HEK293 (cell line): ENCODE measurements around the gene MYO1B.

Source experiments
- CTCF ChIA-PET: fragments of 350-600 bp; formaldehyde crosslinking; extraction: SDS; loops from one replicate; lab custom pipeline; 2021; ENCODE audit warnings: antibody characterized with exemption; lab: Yijun Ruan, JAX
- POLR2A ChIA-PET: fragments of 300-600 bp; formaldehyde crosslinking; extraction: SDS; loops from one replicate; lab custom pipeline; 2020; ENCODE audit warnings: antibody characterized with exemption, inconsistent platforms; lab: Yijun Ruan, JAX
- H3K27ac ChIP-seq: fragments of 200-500 bp; sonication (Bioruptor generic); 2 replicates; pipeline ENCODE4 v1.5.1; 2014; ENCODE audit warnings: low read depth, low read length, control low read depth, inconsistent platforms; ENCODE audit errors: extremely low read depth
- H3K36me3 ChIP-seq, 2 experiments: fragments of 200-500 bp in 1 of 2; sonication (Bioruptor generic) in 1 of 2; 1 replicate in 1 of 2; 2 replicates in 1 of 2; pipeline ENCODE4 v1.5.1; 2014 to 2017; ENCODE audit warnings: inconsistent platforms in 2 of 2, low read length in 2 of 2; ENCODE audit not compliant: control insufficient read depth in 2 of 2, insufficient read depth in 1 of 2
- H3K4me1 ChIP-seq: fragments of 200-500 bp; sonication (Bioruptor generic); 2 replicates; pipeline ENCODE4 v1.5.1; 2014; ENCODE audit warnings: mild to moderate bottlenecking, low read length, inconsistent platforms; ENCODE audit not compliant: control insufficient read depth, insufficient read depth
- H3K4me3 ChIP-seq: 2 replicates; pipeline ENCODE4 v1.5.1; 2011; ENCODE audit warnings: low read depth, mild to moderate bottlenecking, control low read depth, low read length, moderate library complexity
- H3K9me3 ChIP-seq: fragments of 200-500 bp; sonication (Bioruptor generic); 2 replicates; pipeline ENCODE4 v1.5.1; 2014; ENCODE audit warnings: low read depth, low read length, inconsistent platforms; ENCODE audit not compliant: control insufficient read depth, insufficient read depth
- ATF2 ChIP-seq: fragments of 450-650 bp; formaldehyde crosslinking; IDR thresholded peaks from 2 replicates; pipeline ENCODE4 v1.5.1; 2016; ENCODE audit warnings: missing biosample characterization, missing genetic modification characterization, low read depth
- KLF8 ChIP-seq: fragments of 450-650 bp; formaldehyde crosslinking; IDR thresholded peaks from 2 replicates; pipeline ENCODE4 v1.5.1; 2016; ENCODE audit warnings: missing biosample characterization, missing genetic modification characterization
- KLF9 ChIP-seq: fragments of 450-650 bp; formaldehyde crosslinking; IDR thresholded peaks from 2 replicates; pipeline ENCODE4 v1.5.1; 2016; ENCODE audit warnings: missing biosample characterization, missing genetic modification characterization, low read depth
- MYNN ChIP-seq: fragments of 450-650 bp; formaldehyde crosslinking; IDR thresholded peaks from 2 replicates; pipeline ENCODE4 v1.5.1; 2016; ENCODE audit warnings: missing biosample characterization, missing genetic modification characterization, borderline replicate concordance
- YY1 ChIP-seq: fragments of 450-650 bp; formaldehyde crosslinking; IDR thresholded peaks from 2 replicates; pipeline ENCODE4 v1.5.1; 2018; ENCODE audit warnings: missing biosample characterization, missing genetic modification characterization
- ZNF10 ChIP-seq: fragments of 450-650 bp; formaldehyde crosslinking; IDR thresholded peaks from 2 replicates; pipeline ENCODE4 v1.5.1; 2017; ENCODE audit warnings: missing biosample characterization, missing genetic modification characterization
- ZNF146 ChIP-seq: fragments of 450-650 bp; formaldehyde crosslinking; IDR thresholded peaks from 2 replicates; pipeline ENCODE4 v1.5.1; 2016; ENCODE audit warnings: missing biosample characterization, missing genetic modification characterization
- ZNF157 ChIP-seq: fragments of 450-650 bp; formaldehyde crosslinking; IDR thresholded peaks from 2 replicates; pipeline ENCODE4 v1.5.1; 2016; ENCODE audit warnings: missing biosample characterization, missing genetic modification characterization
- ZNF513 ChIP-seq: fragments of 450-650 bp; IDR thresholded peaks from 2 replicates; pipeline ENCODE4 v1.5.1; 2018; ENCODE audit warnings: missing biosample characterization, missing genetic modification characterization
- ZNF624 ChIP-seq: fragments of 450-650 bp; formaldehyde crosslinking; IDR thresholded peaks from 2 replicates; pipeline ENCODE4 v1.5.1; 2017; ENCODE audit warnings: missing biosample characterization, missing genetic modification characterization
- ZNF843 ChIP-seq: fragments of 450-650 bp; formaldehyde crosslinking; IDR thresholded peaks from 2 replicates; pipeline ENCODE4 v1.5.1; 2016; ENCODE audit warnings: missing biosample characterization, missing genetic modification characterization
- TF ChIP-seq, protein P1 (sequence below): fragments of 450-650 bp; formaldehyde crosslinking; IDR thresholded peaks from 2 replicates; pipeline ENCODE4 v1.5.1; 2016; ENCODE audit warnings: missing biosample characterization, missing genetic modification characterization
- TF ChIP-seq, protein P2 (sequence below): fragments of 450-650 bp; formaldehyde crosslinking; IDR thresholded peaks from 2 replicates; pipeline ENCODE4 v1.5.1; 2016; ENCODE audit warnings: missing biosample characterization, missing genetic modification characterization
- TF ChIP-seq, protein P3 (sequence below): fragments of 450-650 bp; formaldehyde crosslinking; IDR thresholded peaks from 2 replicates; pipeline ENCODE4 v1.5.1; 2017; ENCODE audit warnings: missing biosample characterization, missing genetic modification characterization

Gene MYO1B

DNA sequence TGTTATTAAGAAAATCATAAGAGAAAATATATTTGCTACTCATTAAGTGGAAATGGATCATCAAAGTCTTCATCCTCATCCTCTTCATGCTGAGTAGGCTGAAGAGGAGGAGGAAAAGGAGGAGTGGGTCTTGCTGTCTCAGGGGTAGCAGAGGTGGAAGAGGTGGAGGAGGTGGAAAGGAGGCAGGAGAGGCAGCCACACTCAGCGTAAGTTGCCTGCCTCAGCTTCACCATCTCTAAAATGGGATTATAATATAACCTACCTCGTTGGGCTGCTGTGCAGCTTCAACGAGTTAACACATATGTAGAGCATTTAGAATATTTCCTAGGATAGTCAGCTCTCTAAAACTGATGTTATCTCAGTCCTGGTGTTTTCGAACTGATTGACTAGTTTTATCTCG lies 4.3 kb upstream of the MYO1B start:
- CTCF ChIA-PET: no interaction called here
- Histone ChIP-seq H3K9me3 (no peaks in the 10 kb centered on the region), H3K4me1 (no peaks in the 10 kb centered on the region), H3K36me3 (no peaks in the 10 kb centered on the region), H3K4me3 (no peak overlapping the region), H3K27ac (no peak overlapping the region)
- POLR2A ChIA-PET: no interaction called here
- TF ChIP-seq ZNF157 (tag by site-specific recombination) (no peak), ZNF513 (tag by site-specific recombination) (0 out of 2 replicates have a peak, but pooled peaks have one; percentile 35)
- TF ChIP-seq, protein P1, sequence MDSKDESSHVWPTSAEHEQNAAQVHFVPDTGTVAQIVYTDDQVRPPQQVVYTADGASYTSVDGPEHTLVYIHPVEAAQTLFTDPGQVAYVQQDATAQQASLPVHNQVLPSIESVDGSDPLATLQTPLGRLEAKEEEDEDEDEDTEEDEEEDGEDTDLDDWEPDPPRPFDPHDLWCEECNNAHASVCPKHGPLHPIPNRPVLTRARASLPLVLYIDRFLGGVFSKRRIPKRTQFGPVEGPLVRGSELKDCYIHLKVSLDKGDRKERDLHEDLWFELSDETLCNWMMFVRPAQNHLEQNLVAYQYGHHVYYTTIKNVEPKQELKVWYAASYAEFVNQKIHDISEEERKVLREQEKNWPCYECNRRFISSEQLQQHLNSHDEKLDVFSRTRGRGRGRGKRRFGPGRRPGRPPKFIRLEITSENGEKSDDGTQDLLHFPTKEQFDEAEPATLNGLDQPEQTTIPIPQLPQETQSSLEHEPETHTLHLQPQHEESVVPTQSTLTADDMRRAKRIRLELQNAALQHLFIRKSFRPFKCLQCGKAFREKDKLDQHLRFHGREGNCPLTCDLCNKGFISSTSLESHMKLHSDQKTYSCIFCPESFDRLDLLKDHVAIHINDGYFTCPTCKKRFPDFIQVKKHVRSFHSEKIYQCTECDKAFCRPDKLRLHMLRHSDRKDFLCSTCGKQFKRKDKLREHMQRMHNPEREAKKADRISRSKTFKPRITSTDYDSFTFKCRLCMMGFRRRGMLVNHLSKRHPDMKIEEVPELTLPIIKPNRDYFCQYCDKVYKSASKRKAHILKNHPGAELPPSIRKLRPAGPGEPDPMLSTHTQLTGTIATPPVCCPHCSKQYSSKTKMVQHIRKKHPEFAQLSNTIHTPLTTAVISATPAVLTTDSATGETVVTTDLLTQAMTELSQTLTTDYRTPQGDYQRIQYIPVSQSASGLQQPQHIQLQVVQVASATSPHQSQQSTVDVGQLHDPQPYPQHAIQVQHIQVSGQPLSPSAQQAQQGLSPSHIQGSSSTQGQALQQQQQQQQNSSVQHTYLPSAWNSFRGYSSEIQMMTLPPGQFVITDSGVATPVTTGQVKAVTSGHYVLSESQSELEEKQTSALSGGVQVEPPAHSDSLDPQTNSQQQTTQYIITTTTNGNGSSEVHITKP (tag by site-specific recombination): no peak

DNA sequence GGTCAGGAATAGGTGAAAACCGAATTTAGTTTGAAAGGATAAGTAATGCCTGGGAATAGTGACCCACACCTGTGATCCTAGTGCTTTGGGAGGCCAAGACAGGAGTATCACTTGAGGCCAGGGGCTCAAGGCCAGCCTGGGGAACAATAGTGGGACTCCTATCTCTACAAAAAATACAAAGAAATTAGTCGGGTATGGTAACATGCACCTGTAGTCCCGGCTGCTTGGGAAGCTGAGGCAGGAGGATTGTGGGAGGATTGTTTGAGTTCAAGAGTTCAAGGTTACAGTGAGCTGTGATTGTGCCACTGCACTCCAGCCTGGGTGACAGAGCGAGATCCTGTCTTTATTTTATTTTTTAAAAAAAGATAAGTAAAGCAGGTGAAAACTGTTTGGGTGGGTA lies 3.8 kb upstream of the MYO1B start:
- H3K27ac ChIP-seq: no peak overlapping the region
- H3K4me1 ChIP-seq: 0 out of 2 replicates have a peak, but pooled peaks cover under 1% of the 10 kb centered on the region
- H3K36me3 ChIP-seq: no peaks in the 10 kb centered on the region
- CTCF ChIA-PET: no interaction called here
- TF ChIP-seq, protein P2, sequence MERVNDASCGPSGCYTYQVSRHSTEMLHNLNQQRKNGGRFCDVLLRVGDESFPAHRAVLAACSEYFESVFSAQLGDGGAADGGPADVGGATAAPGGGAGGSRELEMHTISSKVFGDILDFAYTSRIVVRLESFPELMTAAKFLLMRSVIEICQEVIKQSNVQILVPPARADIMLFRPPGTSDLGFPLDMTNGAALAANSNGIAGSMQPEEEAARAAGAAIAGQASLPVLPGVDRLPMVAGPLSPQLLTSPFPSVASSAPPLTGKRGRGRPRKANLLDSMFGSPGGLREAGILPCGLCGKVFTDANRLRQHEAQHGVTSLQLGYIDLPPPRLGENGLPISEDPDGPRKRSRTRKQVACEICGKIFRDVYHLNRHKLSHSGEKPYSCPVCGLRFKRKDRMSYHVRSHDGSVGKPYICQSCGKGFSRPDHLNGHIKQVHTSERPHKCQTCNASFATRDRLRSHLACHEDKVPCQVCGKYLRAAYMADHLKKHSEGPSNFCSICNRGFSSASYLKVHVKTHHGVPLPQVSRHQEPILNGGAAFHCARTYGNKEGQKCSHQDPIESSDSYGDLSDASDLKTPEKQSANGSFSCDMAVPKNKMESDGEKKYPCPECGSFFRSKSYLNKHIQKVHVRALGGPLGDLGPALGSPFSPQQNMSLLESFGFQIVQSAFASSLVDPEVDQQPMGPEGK (tag by site-specific recombination): no peak
- H3K9me3 ChIP-seq: no peaks in the 10 kb centered on the region
- no peak overlapping the region for H3K4me3 ChIP-seq
- POLR2A ChIA-PET: no interaction called here

DNA sequence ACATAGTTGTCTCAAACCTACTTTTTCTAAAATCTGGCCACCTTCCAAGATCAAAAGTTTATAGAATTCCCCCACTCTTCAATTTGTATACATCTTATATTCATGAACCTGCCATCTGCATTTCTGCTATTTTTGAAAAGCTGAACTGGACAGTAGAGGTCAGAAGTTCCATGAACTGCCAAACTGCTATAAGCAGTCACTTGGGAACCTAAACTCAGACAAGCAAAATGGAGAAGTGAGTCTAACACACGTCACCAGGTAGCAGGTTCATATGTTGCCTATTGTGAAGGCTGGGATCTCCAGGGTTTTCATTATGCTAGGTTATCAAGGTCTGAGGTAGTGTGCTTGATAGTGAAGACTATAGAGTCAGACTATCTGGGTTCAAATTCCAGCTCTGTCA lies 2.0 kb upstream of the MYO1B start:
- no peak overlapping the region for H3K27ac ChIP-seq
- no peak overlapping the region for H3K4me3 ChIP-seq
- H3K36me3 ChIP-seq: no peaks in the 10 kb centered on the region
- H3K9me3 ChIP-seq: no peaks in the 10 kb centered on the region
- TF ChIP-seq ZNF146 (tag by site-specific recombination) (no peak), ATF2 (tag by site-specific recombination) (no peak), ZNF10 (tag by site-specific recombination) (no peak), ZNF624 (no peak), ZNF843 (tag by site-specific recombination) (no peak), YY1 (tag by site-specific recombination) (no peak), MYNN (tag by site-specific recombination) (no peak), KLF8 (no peak), KLF9 (tag by site-specific recombination) (no peak)
- TF ChIP-seq, protein P3, sequence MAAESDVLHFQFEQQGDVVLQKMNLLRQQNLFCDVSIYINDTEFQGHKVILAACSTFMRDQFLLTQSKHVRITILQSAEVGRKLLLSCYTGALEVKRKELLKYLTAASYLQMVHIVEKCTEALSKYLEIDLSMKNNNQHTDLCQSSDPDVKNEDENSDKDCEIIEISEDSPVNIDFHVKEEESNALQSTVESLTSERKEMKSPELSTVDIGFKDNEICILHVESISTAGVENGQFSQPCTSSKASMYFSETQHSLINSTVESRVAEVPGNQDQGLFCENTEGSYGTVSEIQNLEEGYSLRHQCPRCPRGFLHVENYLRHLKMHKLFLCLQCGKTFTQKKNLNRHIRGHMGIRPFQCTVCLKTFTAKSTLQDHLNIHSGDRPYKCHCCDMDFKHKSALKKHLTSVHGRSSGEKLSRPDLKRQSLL: no peak
- POLR2A ChIA-PET: no interaction called here
- CTCF ChIA-PET: interaction anchor here (0.6 to 1.6 kb wide), 2 partner anchors 78 to 296 kb away, joined by 3 to 5 read pairs; no protein-coding TSS in a partner anchor
- H3K4me1 ChIP-seq: peaks cover 18% of the 10 kb centered on the region; the same call in 1 of the 2 replicates
